Mammary epithelial cell (primary cell): ENCODE data around the gene NDRG4.

Experiments
- CTCF ChIP-seq, 2 donors: IDR thresholded peaks in 1 of 2; conservative IDR thresholded peaks in 1 of 2; 2 replicates each; pipeline ENCODE4 v1.5.1; 2011 to 2012; ENCODE audit warnings: inconsistent platforms in 2 of 2, low read length in 2 of 2, mild to moderate bottlenecking in 2 of 2, control low read depth in 1 of 2, low read depth in 1 of 2; ENCODE audit not compliant: insufficient read depth in 1 of 2; ENCODE audit errors: extremely low read depth in 1 of 2
- EZH2 ChIP-seq: IDR thresholded peaks from 2 replicates; pipeline ENCODE4 v1.6.1; 2012; ENCODE audit warnings: low read length, inconsistent platforms, borderline replicate concordance

- TF ChIP-seq CTCF (conservative IDR thresholded peaks at IDR 0.05 in 1 of 2, IDR thresholded peaks at IDR 0.05 in 1 of 2; ENCODE audit: extremely low read depth in 1 of 2, insufficient read depth in 1 of 2, low read depth in 1 of 2, low read length in 2 of 2) = no peak
- no peak for TF ChIP-seq EZH2
These were observed 8.2 kb downstream of the NDRG4 start for GRCh38 chr16:58507963-58508670.
